Measurements from ENCODE around the gene STAU1.

Gene STAU1

GRCh38 chr20:49165611-49166010 lies 22.5 kb downstream of the STAU1 start:
- POLR2A ChIA-PET = no interaction called here
- CTCF ChIA-PET = no interaction called here
- no peak for DNase-seq (ENCODE audit: extremely low spot score)
- TF ChIP-seq SUZ12 (IDR thresholded peaks at IDR 0.05) = no peak
- TF ChIP-seq HDGF (IDR thresholded peaks at IDR 0.05; ENCODE audit: borderline replicate concordance) = no peak
- no peak for TF ChIP-seq PKNOX1 (IDR thresholded peaks at IDR 0.05)
- no peak for TF ChIP-seq NFRKB (IDR thresholded peaks at IDR 0.05)
- TF ChIP-seq L3MBTL2 (conservative IDR thresholded peaks at IDR 0.05) = no peak
- TF ChIP-seq SP1 (IDR thresholded peaks at IDR 0.05) = no peak
- TF ChIP-seq ARNT (IDR thresholded peaks at IDR 0.05) = no peak

- POLR2A ChIA-PET = no interaction called here
- CTCF ChIA-PET = no interaction called here
- TF ChIP-seq BHLHE40 (IDR thresholded peaks at IDR 0.05; ENCODE audit: borderline replicate concordance) (no peak), FOXK2 (IDR thresholded peaks at IDR 0.05) (no peak), SP1 (IDR thresholded peaks at IDR 0.05) (no peak), HDGF (IDR thresholded peaks at IDR 0.05; ENCODE audit: borderline replicate concordance) (no peak), L3MBTL2 (conservative IDR thresholded peaks at IDR 0.05) (no peak), FOXA1 (IDR thresholded peaks at IDR 0.05) (no peak), ELF4 (IDR thresholded peaks at IDR 0.05) (no peak), CTBP1 (IDR thresholded peaks at IDR 0.05; ENCODE audit: borderline replicate concordance) (no peak), TARDBP (IDR thresholded peaks at IDR 0.05) (no peak), LEF1 (IDR thresholded peaks at IDR 0.05; ENCODE audit: borderline replicate concordance) (no peak), NFRKB (IDR thresholded peaks at IDR 0.05) (no peak), ZNF384 (IDR thresholded peaks at IDR 0.05) (no peak)
- DNase-seq (ENCODE audit: extremely low spot score) = no peak
These were observed 24.4 kb downstream of the STAU1 start for GRCh38 chr20:49163696-49164095.

- ChIA-PET CTCF (interaction anchor here (0.6 kb wide), 1 partner anchor 55 kb away, joined by 3 read pairs; no protein-coding TSS in a partner anchor), POLR2A (no interaction called here)
- no peak for DNase-seq (ENCODE audit: extremely low spot score)
- TF ChIP-seq SUZ12 (IDR thresholded peaks at IDR 0.05) (no peak), FOXK2 (IDR thresholded peaks at IDR 0.05) (no peak), PKNOX1 (IDR thresholded peaks at IDR 0.05) (no peak)
These were observed 26.5 kb downstream of the STAU1 start for GRCh38 chr20:49161428-49162152.

- ChIA-PET CTCF (no interaction called here), POLR2A (no interaction called here)
- DNase-seq (ENCODE audit: extremely low spot score) = no peak
- no peak for TF ChIP-seq SUZ12 (IDR thresholded peaks at IDR 0.05)
- TF ChIP-seq PKNOX1 (IDR thresholded peaks at IDR 0.05) = no peak
- no peak for TF ChIP-seq TARDBP (IDR thresholded peaks at IDR 0.05)
- TF ChIP-seq ARNT (IDR thresholded peaks at IDR 0.05) = no peak
- TF ChIP-seq ELF4 (IDR thresholded peaks at IDR 0.05) = no peak
- TF ChIP-seq LEF1 (IDR thresholded peaks at IDR 0.05; ENCODE audit: borderline replicate concordance) = no peak
- no peak for TF ChIP-seq FOXK2 (IDR thresholded peaks at IDR 0.05)
- no peak for TF ChIP-seq CTBP1 (IDR thresholded peaks at IDR 0.05; ENCODE audit: borderline replicate concordance)
- no peak for TF ChIP-seq SP1 (IDR thresholded peaks at IDR 0.05)
- no peak for TF ChIP-seq NFRKB (IDR thresholded peaks at IDR 0.05)
- no peak for TF ChIP-seq ZNF384 (IDR thresholded peaks at IDR 0.05)
- TF ChIP-seq HDGF (IDR thresholded peaks at IDR 0.05; ENCODE audit: borderline replicate concordance) = no peak
- TF ChIP-seq FOXA1 (IDR thresholded peaks at IDR 0.05) = no peak
- TF ChIP-seq BHLHE40 (IDR thresholded peaks at IDR 0.05; ENCODE audit: borderline replicate concordance) = no peak
- TF ChIP-seq L3MBTL2 (conservative IDR thresholded peaks at IDR 0.05) = no peak
- no peak for TF ChIP-seq FOXM1 (IDR thresholded peaks at IDR 0.05; ENCODE audit: borderline replicate concordance)
These were observed 27.8 kb downstream of the STAU1 start for GRCh38 chr20:49160057-49160929.

- POLR2A ChIA-PET = no interaction called here
- TF ChIP-seq LEF1 (IDR thresholded peaks at IDR 0.05; ENCODE audit: borderline replicate concordance) = no peak
- no peak for TF ChIP-seq PKNOX1 (IDR thresholded peaks at IDR 0.05)
- no peak for TF ChIP-seq FOXM1 (IDR thresholded peaks at IDR 0.05; ENCODE audit: borderline replicate concordance)
- no peak for TF ChIP-seq NFRKB (IDR thresholded peaks at IDR 0.05)
- no peak for TF ChIP-seq SUZ12 (IDR thresholded peaks at IDR 0.05)
- CTCF ChIA-PET = no interaction called here
- DNase-seq (ENCODE audit: extremely low spot score) = no peak
These were observed 31.0 kb downstream of the STAU1 start for GRCh38 chr20:49157146-49157545.

GRCh38 chr20:49156481-49156880 lies 31.7 kb downstream of the STAU1 start:
- POLR2A ChIA-PET = no interaction called here
- TF ChIP-seq SUZ12 (IDR thresholded peaks at IDR 0.05) (no peak), FOXK2 (IDR thresholded peaks at IDR 0.05) (no peak), ARNT (IDR thresholded peaks at IDR 0.05) (no peak), L3MBTL2 (conservative IDR thresholded peaks at IDR 0.05) (no peak), BHLHE40 (IDR thresholded peaks at IDR 0.05; ENCODE audit: borderline replicate concordance) (no peak), FOXA1 (IDR thresholded peaks at IDR 0.05) (no peak), HDGF (IDR thresholded peaks at IDR 0.05; ENCODE audit: borderline replicate concordance) (no peak), PKNOX1 (IDR thresholded peaks at IDR 0.05) (no peak), CTBP1 (IDR thresholded peaks at IDR 0.05; ENCODE audit: borderline replicate concordance) (no peak), TARDBP (IDR thresholded peaks at IDR 0.05) (no peak), SP1 (IDR thresholded peaks at IDR 0.05) (no peak), NFRKB (IDR thresholded peaks at IDR 0.05) (no peak)
- CTCF ChIA-PET = no interaction called here
- no peak for DNase-seq (ENCODE audit: extremely low spot score)

All from HEK293T (cell line).